Activated CD4-positive, alpha-beta memory T cell treated with anti-CD3 and anti-CD28 coated beads for 36 hours (primary cell): ENCODE results near the gene PARVB. TPM values are rescaled to one million over a fixed set of nuclear protein-coding genes. Genes with fewer than 3 reads are reported as not detected.

Source experiments
- CTCF ChIA-PET: fragments of 350-600 bp; sonication (Branson Sonifier 250); formaldehyde crosslinking; loops from one replicate; lab custom pipeline; 2021; ENCODE audit warnings: antibody characterized with exemption, inconsistent platforms; lab: Charles Lee
- POLR2A ChIA-PET: fragments of 350-600 bp; sonication (Branson Sonifier 250); formaldehyde crosslinking; loops from one replicate; lab custom pipeline; 2021; ENCODE audit warnings: antibody characterized with exemption; lab: Charles Lee
- DNase-seq: peaks from one replicate; pipeline ENCODE4 v3.0.0-alpha.2; 2020
- H3K27ac Mint-ChIP-seq: one replicate; pipeline ENCODE4 v1.8.0; 2021; ENCODE audit warnings: mixed read lengths
- H3K27me3 Mint-ChIP-seq: one replicate; pipeline ENCODE4 v1.8.0; 2021; ENCODE audit warnings: mixed read lengths
- H3K36me3 Mint-ChIP-seq: one replicate; pipeline ENCODE4 v1.8.0; 2021; ENCODE audit warnings: mixed read lengths
- H3K4me1 Mint-ChIP-seq: one replicate; pipeline ENCODE4 v1.8.0; 2021; ENCODE audit warnings: low read depth, mixed read lengths
- H3K4me3 Mint-ChIP-seq: one replicate; pipeline ENCODE4 v1.8.0; 2021; ENCODE audit warnings: mild to moderate bottlenecking, mixed read lengths
- H3K9me3 Mint-ChIP-seq: one replicate; pipeline ENCODE4 v1.8.0; 2021; ENCODE audit warnings: mixed read lengths
- intact Hi-C: fragments of 100-400 bp; cut with micrococcal nuclease; formaldehyde crosslinking; loops from one replicate; pipeline ENCODE4 v1.15.1; 2023
- total RNA-seq, 2 experiments: library from RNA; stranded (reverse); gene quantifications; one replicate each; pipeline ENCODE4 v1.2.3, GENCODE V29; 2021

The PARVB gene
- total RNA-seq, 2 experiments from 2014 or later, result 77.8 to 82.8 TPM

DNA sequence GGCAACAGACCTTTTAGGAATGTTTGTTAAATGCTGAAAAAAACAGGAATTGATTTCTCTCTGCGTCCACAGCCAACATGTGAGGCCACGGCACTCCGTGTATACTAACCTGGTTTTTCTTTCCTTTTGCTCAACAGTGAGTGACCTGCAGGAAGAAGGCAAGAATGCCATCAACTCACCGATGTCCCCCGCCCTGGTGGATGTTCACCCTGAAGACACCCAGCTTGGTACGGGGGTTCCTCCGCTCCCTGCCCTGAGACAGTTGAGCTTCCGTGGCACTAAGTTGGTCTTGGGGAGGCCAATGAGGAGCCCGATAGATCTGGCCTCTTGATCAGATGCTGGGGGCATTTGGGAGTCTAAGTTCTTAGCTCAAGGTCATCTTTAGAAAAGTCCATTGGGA, 69.7 kb downstream of the PARVB start:
- CTCF ChIA-PET, result interaction anchor here (0.6 to 1.9 kb wide), 3 partner anchors 12 to 100 kb away, joined by 3 to 5 read pairs (median 3); no protein-coding TSS in a partner anchor
- intact Hi-C loops, result no loop called here
- peaks cover 13% of the 10 kb centered on the region for H3K4me1 Mint-ChIP-seq
- H3K27me3 Mint-ChIP-seq, result no peaks in the 10 kb centered on the region
- no peak overlapping the region for H3K4me3 Mint-ChIP-seq
- peaks cover 8% of the 10 kb centered on the region for H3K36me3 Mint-ChIP-seq
- no peak for DNase-seq
- no peak overlapping the region for H3K27ac Mint-ChIP-seq
- POLR2A ChIA-PET, result no interaction called here
- H3K9me3 Mint-ChIP-seq, result no peaks in the 10 kb centered on the region

- Mint-ChIP-seq H3K27me3 (no peaks in the 10 kb centered on the region), H3K4me1 (peaks cover 13% of the 10 kb centered on the region), H3K27ac (no peak overlapping the region), H3K36me3 (peaks cover 8% of the 10 kb centered on the region), H3K4me3 (no peak overlapping the region), H3K9me3 (no peaks in the 10 kb centered on the region)
- CTCF ChIA-PET, result interaction anchor here (1.3 kb wide), 1 partner anchor 102 kb away, joined by 3 read pairs; no protein-coding TSS in a partner anchor
- intact Hi-C loops, result no loop called here
- POLR2A ChIA-PET, result no interaction called here
- no peak for DNase-seq
Observed at GRCh38 chr22:44094751-44095302, 70.7 kb downstream of the PARVB start.

- Mint-ChIP-seq H3K36me3 (peaks cover 12% of the 10 kb centered on the region), H3K27me3 (no peaks in the 10 kb centered on the region), H3K4me3 (no peak overlapping the region), H3K9me3 (no peaks in the 10 kb centered on the region), H3K4me1 (no peaks in the 10 kb centered on the region), H3K27ac (no peak overlapping the region)
- intact Hi-C loops, result no loop called here
- ChIA-PET CTCF (no interaction called here), POLR2A (no interaction called here)
- DNase-seq, result no peak
Observed at GRCh38 chr22:44096736-44097135, 72.6 kb downstream of the PARVB start.

DNA sequence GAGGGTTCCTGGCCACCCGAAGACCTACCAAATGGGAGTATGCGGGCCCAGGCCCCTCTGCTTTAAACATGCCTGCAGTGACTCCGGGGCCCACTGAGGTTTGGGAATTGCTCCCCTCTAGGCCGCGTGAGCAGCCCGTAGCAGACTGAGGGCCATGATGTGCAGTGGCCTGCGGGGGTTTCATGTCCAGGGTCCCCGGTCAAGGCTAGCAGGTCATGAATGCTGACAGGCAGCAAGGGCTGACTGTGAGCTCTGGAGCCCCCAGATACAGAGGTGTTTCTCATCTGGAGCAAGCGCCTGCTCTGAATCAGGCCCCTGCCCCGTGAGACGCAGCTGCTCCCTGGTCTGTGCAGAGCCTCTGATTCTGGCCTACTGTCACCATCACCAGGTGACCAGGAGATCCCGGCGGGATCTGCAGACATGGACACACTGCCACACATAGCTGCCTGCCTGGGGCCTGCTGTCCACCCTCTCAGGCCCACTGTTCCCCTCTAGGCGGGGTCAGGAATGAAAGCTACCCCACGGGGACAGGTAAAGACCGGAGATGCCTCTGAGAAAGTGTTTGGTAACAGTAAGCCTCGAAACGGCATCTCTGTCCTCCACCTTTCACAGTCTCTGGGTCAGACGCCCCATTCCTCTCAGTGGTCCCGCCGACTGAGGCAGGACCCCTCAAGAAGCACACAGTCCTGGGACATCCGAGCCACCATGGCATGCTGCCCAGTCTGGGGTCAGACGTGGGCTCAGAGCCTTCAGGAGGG, 73.3 kb downstream of the PARVB start:
- Mint-ChIP-seq H3K27me3 (no peaks in the 10 kb centered on the region), H3K9me3 (no peaks in the 10 kb centered on the region), H3K36me3 (peaks cover 15% of the 10 kb centered on the region), H3K27ac (no peak overlapping the region), H3K4me1 (no peaks in the 10 kb centered on the region), H3K4me3 (no peak overlapping the region)
- ChIA-PET CTCF (no interaction called here), POLR2A (interaction anchor here (0.6 kb wide), 1 partner anchor 283 kb away, joined by 4 read pairs; no protein-coding TSS in a partner anchor)
- DNase-seq, result no peak
- intact Hi-C loops, result no loop called here

GRCh38 chr22:44098021-44098739, 74.1 kb downstream of the PARVB start:
- no peak for DNase-seq
- no peak overlapping the region for H3K27ac Mint-ChIP-seq
- H3K4me1 Mint-ChIP-seq, result no peaks in the 10 kb centered on the region
- POLR2A ChIA-PET, result interaction anchor here (0.6 kb wide), 1 partner anchor 284 kb away, joined by 4 read pairs; no protein-coding TSS in a partner anchor
- peaks cover 19% of the 10 kb centered on the region for H3K36me3 Mint-ChIP-seq
- CTCF ChIA-PET, result no interaction called here
- H3K4me3 Mint-ChIP-seq, result no peak overlapping the region
- H3K9me3 Mint-ChIP-seq, result no peaks in the 10 kb centered on the region
- intact Hi-C loops, result no loop called here
- H3K27me3 Mint-ChIP-seq, result no peaks in the 10 kb centered on the region

DNA sequence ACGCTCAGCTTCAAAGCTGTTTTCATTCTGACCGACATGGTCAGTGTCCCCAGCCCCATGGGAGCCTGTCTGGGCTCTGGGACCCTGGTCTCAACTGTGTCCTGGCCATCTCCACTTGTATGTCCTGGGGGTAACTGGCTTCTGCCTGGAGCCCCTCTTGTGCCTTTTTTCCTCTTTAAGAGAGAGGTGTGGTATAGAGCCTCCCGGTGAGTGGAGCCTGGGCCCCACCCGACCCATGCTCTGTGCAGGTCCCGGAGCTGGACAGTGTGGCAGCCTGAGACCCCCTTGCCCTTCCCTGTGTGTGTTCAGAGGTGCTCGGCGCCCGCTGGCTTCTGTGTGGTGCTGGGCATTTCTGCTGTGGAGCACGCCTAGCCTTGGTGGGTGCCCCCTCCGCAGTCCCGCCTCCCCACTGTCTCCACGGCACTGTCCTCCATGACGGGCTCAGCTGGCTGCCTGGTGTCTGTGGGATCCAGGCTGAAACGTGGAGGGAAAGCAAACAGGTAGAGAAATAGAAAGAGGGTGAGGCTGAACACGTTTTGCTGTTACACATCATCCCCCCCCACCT, 74.9 kb downstream of the PARVB start:
- H3K4me1 Mint-ChIP-seq, result no peaks in the 10 kb centered on the region
- intact Hi-C loops, result no loop called here
- no peak for DNase-seq
- ChIA-PET POLR2A (no interaction called here), CTCF (no interaction called here)
- peaks cover 18% of the 10 kb centered on the region for H3K36me3 Mint-ChIP-seq
- H3K27me3 Mint-ChIP-seq, result no peaks in the 10 kb centered on the region
- H3K9me3 Mint-ChIP-seq, result no peaks in the 10 kb centered on the region
- H3K4me3 Mint-ChIP-seq, result no peak overlapping the region
- H3K27ac Mint-ChIP-seq, result no peak overlapping the region

- H3K36me3 Mint-ChIP-seq, result peaks cover 16% of the 10 kb centered on the region
- no peaks in the 10 kb centered on the region for H3K9me3 Mint-ChIP-seq
- H3K4me1 Mint-ChIP-seq, result no peaks in the 10 kb centered on the region
- H3K27me3 Mint-ChIP-seq, result no peaks in the 10 kb centered on the region
- ChIA-PET CTCF (no interaction called here), POLR2A (no interaction called here)
- no peak overlapping the region for H3K4me3 Mint-ChIP-seq
- intact Hi-C loops, result no loop called here
- DNase-seq, result no peak
- no peak overlapping the region for H3K27ac Mint-ChIP-seq
Observed at GRCh38 chr22:44099696-44100095, 75.6 kb downstream of the PARVB start.

DNA sequence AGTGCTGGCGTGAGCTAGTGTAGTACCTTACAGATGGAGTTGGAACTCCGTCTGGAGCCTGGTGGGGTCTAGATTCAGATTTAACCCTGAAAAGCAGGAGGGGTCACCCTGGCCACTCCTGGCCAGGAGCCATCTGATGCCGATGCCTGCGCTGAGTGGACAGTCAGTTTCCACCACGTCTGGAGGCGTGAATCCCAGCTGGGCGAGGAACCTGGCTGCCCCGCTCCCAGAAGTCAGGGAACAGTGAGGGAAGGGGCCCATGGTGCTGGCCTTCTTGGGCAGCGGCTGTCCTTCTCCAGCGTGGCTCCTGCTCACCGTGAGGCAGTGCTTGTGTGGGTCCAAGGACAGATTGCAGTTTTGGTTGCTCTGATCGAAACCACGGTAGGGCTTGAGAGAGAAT, 76.3 kb downstream of the PARVB start:
- Mint-ChIP-seq H3K36me3 (peaks cover 15% of the 10 kb centered on the region), H3K27ac (no peak overlapping the region), H3K27me3 (no peaks in the 10 kb centered on the region), H3K4me1 (no peaks in the 10 kb centered on the region), H3K9me3 (no peaks in the 10 kb centered on the region), H3K4me3 (no peak overlapping the region)
- DNase-seq, result no peak
- intact Hi-C loops, result no loop called here
- ChIA-PET POLR2A (no interaction called here), CTCF (no interaction called here)

DNA sequence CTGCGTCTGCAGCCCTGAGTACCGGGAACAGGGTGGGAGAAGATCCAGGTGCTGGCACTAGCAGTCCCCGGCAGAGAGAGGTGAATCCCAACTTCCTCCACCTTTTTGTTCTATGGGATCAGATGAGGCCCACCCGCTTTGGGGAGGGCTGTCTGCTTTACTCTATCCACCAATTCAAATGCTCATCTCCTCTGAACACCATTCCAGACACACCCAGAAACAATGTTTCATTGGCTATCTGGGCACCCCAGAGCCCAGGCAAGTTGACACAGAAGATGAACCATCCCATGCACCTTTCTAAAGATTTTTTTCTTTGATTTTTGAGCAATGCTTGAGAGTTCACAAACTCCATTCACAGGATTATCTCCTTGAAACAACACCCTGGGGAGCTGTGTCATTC, 78.0 kb downstream of the PARVB start:
- Mint-ChIP-seq H3K36me3 (peaks cover 12% of the 10 kb centered on the region), H3K27ac (no peak overlapping the region), H3K4me1 (peaks cover 3% of the 10 kb centered on the region), H3K9me3 (no peaks in the 10 kb centered on the region), H3K4me3 (no peak overlapping the region), H3K27me3 (no peaks in the 10 kb centered on the region)
- CTCF ChIA-PET, result no interaction called here
- intact Hi-C loops, result no loop called here
- DNase-seq, result no peak
- POLR2A ChIA-PET, result no interaction called here

DNA sequence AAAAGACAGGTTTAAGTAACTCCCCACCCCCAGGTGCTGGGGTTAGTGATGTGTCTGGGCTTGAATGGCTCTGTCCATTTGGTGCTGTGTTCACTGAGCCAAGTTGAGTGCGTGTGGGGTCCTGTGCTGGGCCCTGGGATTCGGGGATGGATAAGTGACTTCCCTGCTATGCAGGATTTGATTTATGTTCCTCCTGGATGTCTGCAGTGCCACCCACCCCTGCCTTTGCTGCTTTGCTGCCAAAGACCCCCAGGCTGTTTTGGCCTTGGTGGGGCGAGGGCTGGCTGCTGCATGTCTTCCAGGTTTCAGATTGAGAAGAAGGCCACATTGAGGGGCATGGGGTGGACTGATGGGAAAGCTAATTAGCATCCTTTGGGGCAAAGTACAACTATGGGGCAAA, 78.8 kb downstream of the PARVB start:
- CTCF ChIA-PET, result interaction anchor here (1.2 kb wide), 1 partner anchor 21 kb away, joined by 3 read pairs; no protein-coding TSS in a partner anchor
- Mint-ChIP-seq H3K4me1 (peaks cover 7% of the 10 kb centered on the region), H3K27me3 (no peaks in the 10 kb centered on the region), H3K4me3 (no peak overlapping the region), H3K9me3 (no peaks in the 10 kb centered on the region), H3K27ac (no peak overlapping the region), H3K36me3 (peaks cover 12% of the 10 kb centered on the region)
- DNase-seq, result no peak
- intact Hi-C loops, result no loop called here
- POLR2A ChIA-PET, result no interaction called here

- no peak overlapping the region for H3K27ac Mint-ChIP-seq
- ChIA-PET CTCF (interaction anchor here (1.2 kb wide), 1 partner anchor 22 kb away, joined by 3 read pairs; no protein-coding TSS in a partner anchor), POLR2A (no interaction called here)
- no peak for DNase-seq
- no peaks in the 10 kb centered on the region for H3K27me3 Mint-ChIP-seq
- H3K36me3 Mint-ChIP-seq, result peaks cover 12% of the 10 kb centered on the region
- intact Hi-C loops, result no loop called here
- no peak overlapping the region for H3K4me3 Mint-ChIP-seq
- H3K4me1 Mint-ChIP-seq, result peaks cover 7% of the 10 kb centered on the region
- H3K9me3 Mint-ChIP-seq, result no peaks in the 10 kb centered on the region
Observed at GRCh38 chr22:44103735-44104480, 79.8 kb downstream of the PARVB start.
